ENCODE measurements around the gene ALG11.

ALG11 gene

GRCh38 chr13:51997641-51998330 lies 14.4 kb upstream of the ALG11 start:
- no peak for DNase-seq

DNA sequence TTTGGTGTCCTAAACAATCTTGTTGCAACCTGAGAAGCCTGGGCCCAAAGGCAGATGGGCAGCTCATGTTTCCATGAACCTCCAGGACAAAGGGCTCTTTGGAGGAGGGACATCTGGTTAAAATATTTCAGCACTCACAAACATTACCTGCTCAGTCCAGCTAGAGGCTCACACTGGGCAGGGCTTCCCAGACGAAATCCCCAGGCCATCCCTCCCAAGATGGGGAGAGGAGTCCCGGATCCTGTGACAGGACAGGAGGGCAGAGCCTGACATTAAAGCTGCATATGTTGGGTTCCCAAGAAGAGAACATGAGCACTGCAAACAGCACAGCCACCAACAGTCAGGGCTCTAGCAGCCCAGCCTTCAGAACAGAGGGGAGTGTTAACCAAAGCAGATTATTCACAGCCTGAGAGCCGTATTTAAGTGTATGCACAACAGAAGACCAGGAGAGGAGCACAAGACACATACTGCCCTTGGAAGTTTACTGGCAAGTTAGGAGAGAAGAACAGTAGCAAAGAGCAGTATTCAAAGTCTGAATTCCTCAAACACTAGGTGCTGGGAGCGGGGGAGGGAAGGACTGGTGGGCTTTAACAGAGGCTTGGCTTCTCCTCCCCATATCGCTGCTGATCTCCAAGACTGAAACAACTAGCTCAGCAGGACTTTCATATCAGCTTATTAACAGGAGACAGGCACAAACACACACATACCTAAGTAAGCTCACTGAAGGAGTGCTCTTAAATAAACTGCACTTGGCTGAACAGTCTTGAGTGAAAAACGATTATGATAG lies 13.3 kb upstream of the ALG11 start:
- DNase-seq: no peak

GRCh38 chr13:51999510-51999911 lies 12.7 kb upstream of the ALG11 start:
- DNase-seq: no peak

DNA sequence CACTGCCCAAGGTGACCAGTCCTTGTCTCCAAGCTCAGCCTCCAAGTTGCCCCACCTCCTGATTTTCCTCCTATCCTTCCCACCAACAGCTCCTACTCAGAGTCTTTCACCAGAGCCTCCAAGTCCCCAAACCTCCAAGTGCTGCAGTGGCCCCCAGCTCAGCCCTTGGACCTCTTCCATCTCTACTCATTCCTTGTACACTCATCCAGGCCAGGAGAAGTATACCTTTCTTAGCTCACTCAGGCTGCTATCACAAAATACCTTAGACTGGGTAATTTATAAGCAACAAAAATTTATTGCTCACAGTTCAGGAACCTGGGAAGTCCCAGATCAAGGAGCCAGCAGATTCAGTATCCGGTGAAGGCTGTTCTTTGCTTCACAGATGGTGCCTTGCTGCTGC lies 12.3 kb upstream of the ALG11 start:
- DNase-seq: no peak

GRCh38 chr13:52001120-52001731 lies 11.0 kb upstream of the ALG11 start:
- no peak for DNase-seq

DNA sequence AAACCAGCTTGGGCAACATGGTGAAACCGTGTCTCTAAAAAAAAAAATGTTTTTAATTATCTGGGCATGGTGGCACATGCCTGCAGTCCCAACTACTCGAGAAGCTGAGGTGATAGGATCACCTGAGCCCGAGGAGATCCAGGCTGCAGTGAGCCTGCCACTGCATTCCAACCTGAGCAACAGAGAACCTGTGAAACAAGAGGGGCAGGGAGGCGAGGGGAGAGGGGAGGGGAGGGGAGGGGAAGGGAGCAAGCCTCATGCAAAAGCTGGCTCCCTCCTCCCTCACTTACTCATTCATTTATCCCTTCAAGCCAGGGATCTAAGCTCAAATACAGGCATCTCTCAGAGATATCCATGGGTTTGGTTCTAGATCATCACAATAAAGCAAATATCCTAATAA lies 9.8 kb upstream of the ALG11 start:
- no peak for DNase-seq

GRCh38 chr13:52003541-52003940 lies 8.7 kb upstream of the ALG11 start:
- DNase-seq: no peak

DNA sequence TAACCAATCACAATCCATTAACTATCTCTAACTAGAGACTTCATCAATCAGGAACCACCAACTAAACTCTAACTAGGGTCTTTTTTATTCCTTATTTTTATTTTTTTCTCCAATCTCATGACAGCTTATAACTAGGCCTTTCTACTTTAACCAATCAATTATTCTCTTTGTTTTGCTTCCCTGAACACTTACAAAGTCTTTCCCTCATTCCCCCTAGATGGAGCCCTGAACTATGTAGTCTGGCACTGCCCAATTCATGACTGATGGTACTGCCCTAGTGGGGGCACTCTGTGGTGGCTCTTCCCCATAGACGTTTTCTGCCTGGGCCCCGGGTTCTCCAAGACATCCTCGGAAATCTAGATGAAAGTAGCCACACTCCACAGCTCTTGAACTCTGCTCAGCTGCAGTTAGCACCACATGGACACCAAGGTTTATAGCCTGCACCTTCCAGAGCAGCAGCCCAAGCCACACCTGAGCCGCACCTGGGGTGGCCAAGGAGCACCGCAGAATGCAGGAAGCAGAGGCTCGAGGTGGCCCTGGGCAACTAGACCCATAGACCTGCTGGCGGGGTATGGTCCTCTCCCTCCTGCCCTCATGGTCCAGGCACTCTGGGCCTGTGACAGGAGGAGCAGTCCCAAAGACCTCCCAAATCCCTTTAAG lies 7.6 kb upstream of the ALG11 start:
- DNase-seq: no peak

GRCh38 chr13:52005841-52006522 lies 6.2 kb upstream of the ALG11 start:
- no peak for DNase-seq

- DNase-seq: no peak
These were observed 5.5 kb upstream of the ALG11 start for GRCh38 chr13:52006523-52007245.

DNA sequence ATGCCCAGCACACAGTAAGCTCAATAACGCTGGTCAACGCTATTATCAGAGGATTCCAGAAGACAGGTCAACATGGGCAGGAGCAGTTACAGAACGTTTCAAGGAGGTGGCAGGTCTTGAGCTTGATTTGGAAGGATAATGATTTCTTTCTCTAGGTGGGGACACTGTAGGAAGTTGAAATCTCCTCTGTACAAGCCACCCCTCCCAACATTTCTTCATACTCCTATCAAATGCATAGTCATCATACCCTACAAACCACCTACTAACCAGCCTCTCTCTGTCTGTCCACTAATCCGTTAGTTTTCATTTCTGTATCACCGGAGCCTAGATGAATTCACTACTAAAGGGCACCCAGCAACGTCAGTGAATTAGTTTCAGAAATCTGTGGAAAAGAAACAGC lies 2.3 kb upstream of the ALG11 start:
- no peak for DNase-seq

- peak; percentile 14 for DNase-seq
These were observed 1.1 kb upstream of the ALG11 start, which contains the start of gene ATP7B for GRCh38 chr13:52010890-52011631. ATP7B (minus strand) TSS chr13:52011450; CDS start chr13:52011337, 113 bp downstream.

GRCh38 chr13:52012512-52012836 lies 276 bp downstream of the ALG11 start:
- DNase-seq: no peak

DNA sequence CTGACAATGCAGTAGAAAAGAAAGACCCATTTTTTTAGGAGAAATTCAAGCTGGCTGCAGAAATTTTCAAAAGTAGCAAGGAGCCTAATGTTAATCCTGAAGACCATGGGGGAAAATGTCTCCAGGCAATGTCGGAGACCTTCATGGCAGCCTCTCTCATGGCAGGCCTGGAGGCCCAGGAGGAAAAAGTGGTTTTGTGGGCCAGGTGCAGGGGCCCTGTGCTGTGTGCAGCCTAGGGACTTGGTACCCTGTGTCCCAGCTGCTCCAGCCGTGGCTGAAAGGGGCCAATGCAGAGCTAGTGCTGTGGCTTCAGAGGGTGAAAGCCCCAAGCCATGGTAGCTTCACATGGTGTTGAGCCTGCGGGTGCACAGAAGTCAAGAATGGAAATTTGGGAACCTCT lies 4.1 kb downstream of the ALG11 start:
- no peak for DNase-seq

GRCh38 chr13:52020191-52020590 lies 8.0 kb downstream of the ALG11 start:
- DNase-seq: no peak

GRCh38 chr13:52022356-52022755 lies 10.2 kb downstream of the ALG11 start:
- DNase-seq: no peak

DNA sequence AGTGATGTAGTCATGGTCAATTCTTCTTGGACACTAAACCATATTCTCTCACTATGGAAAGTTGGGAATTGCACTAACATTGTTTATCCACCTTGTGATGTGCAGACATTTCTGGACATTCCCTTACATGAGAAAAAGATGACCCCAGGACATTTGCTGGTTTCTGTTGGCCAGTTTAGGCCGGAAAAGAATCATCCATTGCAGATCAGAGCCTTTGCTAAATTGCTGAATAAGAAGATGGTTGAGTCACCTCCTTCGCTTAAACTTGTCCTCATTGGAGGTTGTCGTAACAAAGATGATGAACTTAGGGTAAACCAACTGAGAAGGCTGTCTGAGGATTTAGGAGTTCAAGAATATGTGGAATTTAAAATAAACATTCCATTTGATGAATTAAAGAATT lies 12.3 kb downstream of the ALG11 start, which contains the start of gene UTP14C:
Gene UTP14C, plus strand, starts transcription at position 211 of the 400 bp plus-strand sequence. CDS start 4,114 bp downstream, outside the sequence.
- DNase-seq: no peak

GRCh38 chr13:52025475-52026245 lies 13.5 kb downstream of the ALG11 start:
- DNase-seq: no peak

DNA sequence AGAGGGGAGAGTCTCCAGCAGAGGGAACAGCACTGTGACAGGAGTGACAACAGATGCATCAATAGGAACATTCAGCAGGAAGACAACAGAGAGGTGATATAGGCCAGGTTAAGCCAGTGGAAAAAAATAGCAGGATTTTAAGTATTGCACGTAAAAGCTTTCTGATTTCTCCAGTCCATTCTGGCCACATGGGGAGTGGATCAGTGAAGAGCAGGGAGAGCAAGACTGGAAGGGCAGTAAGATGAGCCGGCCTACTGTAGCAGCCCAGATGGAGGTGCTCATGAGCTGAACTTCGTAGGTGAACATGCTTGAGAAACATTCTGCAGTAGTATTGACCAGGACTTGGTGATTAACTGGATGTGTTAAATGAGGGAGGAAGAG lies 14.0 kb downstream of the ALG11 start:
- no peak for DNase-seq

DNA sequence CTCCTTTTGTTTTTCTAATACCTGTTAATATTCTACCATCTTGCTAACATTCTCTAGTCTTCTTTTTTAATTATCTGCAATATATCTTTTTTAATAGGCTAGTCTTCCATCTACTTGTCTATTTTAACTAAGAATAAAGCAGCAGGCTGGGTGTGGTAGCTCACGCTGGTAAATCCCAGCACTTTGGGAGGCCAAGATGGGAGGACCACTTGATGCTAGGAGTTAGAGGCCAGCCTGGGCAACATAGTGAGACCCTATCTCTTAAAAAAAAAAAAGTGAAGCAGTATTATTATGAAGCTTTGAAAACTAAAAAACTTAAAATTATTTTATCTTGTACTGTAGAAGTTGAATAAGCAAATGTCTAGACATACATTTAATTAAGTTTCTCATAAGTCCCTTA lies 15.6 kb downstream of the ALG11 start:
- DNase-seq: no peak

GRCh38 chr13:52029569-52029968 lies 17.4 kb downstream of the ALG11 start:
- DNase-seq: no peak

Data from stimulated activated CD4-positive, alpha-beta T cell treated with anti-CD3 and anti-CD28 coated beads, Interleukin-4, amount 100 ng/mL, for 1 hour (primary cell).